ENCODE data around the gene COPG1. TPM values are rescaled to one million over a fixed set of nuclear protein-coding genes. Genes with fewer than 3 reads are reported as not detected.
A peak's percentile ranks its signal among the peaks of the same experiment; 100 is the strongest.

The COPG1 gene
- total RNA-seq, 1 experiment from 2014 or later = 132 TPM

GRCh38 chr3:129316248-129317013 lies 67.0 kb downstream of the COPG1 start (continued):
- TF ChIP-seq, protein P1, sequence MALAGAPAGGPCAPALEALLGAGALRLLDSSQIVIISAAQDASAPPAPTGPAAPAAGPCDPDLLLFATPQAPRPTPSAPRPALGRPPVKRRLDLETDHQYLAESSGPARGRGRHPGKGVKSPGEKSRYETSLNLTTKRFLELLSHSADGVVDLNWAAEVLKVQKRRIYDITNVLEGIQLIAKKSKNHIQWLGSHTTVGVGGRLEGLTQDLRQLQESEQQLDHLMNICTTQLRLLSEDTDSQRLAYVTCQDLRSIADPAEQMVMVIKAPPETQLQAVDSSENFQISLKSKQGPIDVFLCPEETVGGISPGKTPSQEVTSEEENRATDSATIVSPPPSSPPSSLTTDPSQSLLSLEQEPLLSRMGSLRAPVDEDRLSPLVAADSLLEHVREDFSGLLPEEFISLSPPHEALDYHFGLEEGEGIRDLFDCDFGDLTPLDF (CRISPR knock-in tag; IDR thresholded peaks at IDR 0.05) = 0 out of 2 replicates have a peak, but pooled peaks have one; percentile 34
- TF ChIP-seq IRF1 (CRISPR knock-in tag; IDR thresholded peaks at IDR 0.05) = no peak
- no peak for TF ChIP-seq CREM (CRISPR knock-in tag; IDR thresholded peaks at IDR 0.05)
- TF ChIP-seq, protein P2, sequence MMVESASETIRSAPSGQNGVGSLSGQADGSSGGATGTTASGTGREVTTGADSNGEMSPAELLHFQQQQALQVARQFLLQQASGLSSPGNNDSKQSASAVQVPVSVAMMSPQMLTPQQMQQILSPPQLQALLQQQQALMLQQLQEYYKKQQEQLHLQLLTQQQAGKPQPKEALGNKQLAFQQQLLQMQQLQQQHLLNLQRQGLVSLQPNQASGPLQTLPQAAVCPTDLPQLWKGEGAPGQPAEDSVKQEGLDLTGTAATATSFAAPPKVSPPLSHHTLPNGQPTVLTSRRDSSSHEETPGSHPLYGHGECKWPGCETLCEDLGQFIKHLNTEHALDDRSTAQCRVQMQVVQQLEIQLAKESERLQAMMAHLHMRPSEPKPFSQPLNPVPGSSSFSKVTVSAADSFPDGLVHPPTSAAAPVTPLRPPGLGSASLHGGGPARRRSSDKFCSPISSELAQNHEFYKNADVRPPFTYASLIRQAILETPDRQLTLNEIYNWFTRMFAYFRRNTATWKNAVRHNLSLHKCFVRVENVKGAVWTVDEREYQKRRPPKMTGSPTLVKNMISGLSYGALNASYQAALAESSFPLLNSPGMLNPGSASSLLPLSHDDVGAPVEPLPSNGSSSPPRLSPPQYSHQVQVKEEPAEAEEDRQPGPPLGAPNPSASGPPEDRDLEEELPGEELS (CRISPR knock-in tag; IDR thresholded peaks at IDR 0.05) = peak; percentile 86
- TF ChIP-seq TEAD1 (CRISPR knock-in tag; IDR thresholded peaks at IDR 0.05) = 0 out of 2 replicates have a peak, but pooled peaks have one; percentile 68
- TF ChIP-seq ZNF219 (CRISPR knock-in tag; IDR thresholded peaks at IDR 0.05; ENCODE audit: borderline replicate concordance) = no peak
- no peak for TF ChIP-seq ZNF263 (CRISPR knock-in tag; IDR thresholded peaks at IDR 0.05; ENCODE audit: low read depth)
- peak; percentile 49; the same call in 1 of the 2 replicates for TF ChIP-seq CBFB (CRISPR knock-in tag; IDR thresholded peaks at IDR 0.05; ENCODE audit: low read depth)
- peak; percentile 26; the same call in 1 of the 2 replicates for TF ChIP-seq TP53 (CRISPR knock-in tag; IDR thresholded peaks at IDR 0.05)
- 0 out of 2 replicates have a peak, but pooled peaks have one; percentile 59 for TF ChIP-seq CREB1 (CRISPR knock-in tag; IDR thresholded peaks at IDR 0.05)
- TF ChIP-seq FOXK1 (CRISPR knock-in tag; IDR thresholded peaks at IDR 0.05) = peak; percentile 100
- TF ChIP-seq ERG (CRISPR knock-in tag; IDR thresholded peaks at IDR 0.05) = no peak
- TF ChIP-seq CDX4 (CRISPR knock-in tag; IDR thresholded peaks at IDR 0.05; ENCODE audit: borderline replicate concordance) = no peak
- TF ChIP-seq ZNF138 (CRISPR knock-in tag; conservative IDR thresholded peaks at IDR 0.05) = no peak
- TF ChIP-seq ZNF671 (CRISPR knock-in tag; IDR thresholded peaks at IDR 0.05) = peak; percentile 76; the same call in 1 of the 2 replicates
- TF ChIP-seq IRF2 (CRISPR knock-in tag; IDR thresholded peaks at IDR 0.05; ENCODE audit: borderline replicate concordance, low read depth) = no peak
- peak; percentile 45; the same call in 1 of the 2 replicates for TF ChIP-seq MYBL2 (CRISPR knock-in tag; IDR thresholded peaks at IDR 0.05)
- TF ChIP-seq NR1H2 (CRISPR knock-in tag; IDR thresholded peaks at IDR 0.05) = 0 out of 2 replicates have a peak, but pooled peaks have one; percentile 73
- TF ChIP-seq PREB (CRISPR knock-in tag; IDR thresholded peaks at IDR 0.05; ENCODE audit: borderline replicate concordance) = no peak
- 0 out of 2 replicates have a peak, but pooled peaks have one; percentile 68 for TF ChIP-seq ZNF416 (CRISPR knock-in tag; IDR thresholded peaks at IDR 0.05)
- TF ChIP-seq ATF3 (CRISPR knock-in tag; conservative IDR thresholded peaks at IDR 0.05) = no peak
- TF ChIP-seq JAZF1 (CRISPR knock-in tag; IDR thresholded peaks at IDR 0.05) = no peak
- peak; percentile 59; the same call in 1 of the 2 replicates for TF ChIP-seq FOXP1 (CRISPR knock-in tag; IDR thresholded peaks at IDR 0.05; ENCODE audit: borderline replicate concordance)
- TF ChIP-seq OVOL2 (CRISPR knock-in tag; IDR thresholded peaks at IDR 0.05; ENCODE audit: borderline replicate concordance) = no peak; the same call in 1 of the 2 replicates
- TF ChIP-seq ZSCAN18 (CRISPR knock-in tag; IDR thresholded peaks at IDR 0.05) = no peak
- TF ChIP-seq, protein P3, sequence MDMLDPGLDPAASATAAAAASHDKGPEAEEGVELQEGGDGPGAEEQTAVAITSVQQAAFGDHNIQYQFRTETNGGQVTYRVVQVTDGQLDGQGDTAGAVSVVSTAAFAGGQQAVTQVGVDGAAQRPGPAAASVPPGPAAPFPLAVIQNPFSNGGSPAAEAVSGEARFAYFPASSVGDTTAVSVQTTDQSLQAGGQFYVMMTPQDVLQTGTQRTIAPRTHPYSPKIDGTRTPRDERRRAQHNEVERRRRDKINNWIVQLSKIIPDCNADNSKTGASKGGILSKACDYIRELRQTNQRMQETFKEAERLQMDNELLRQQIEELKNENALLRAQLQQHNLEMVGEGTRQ (CRISPR knock-in tag; IDR thresholded peaks at IDR 0.05) = peak; percentile 72
- TF ChIP-seq NFATC4 (CRISPR knock-in tag; IDR thresholded peaks at IDR 0.05) = peak; percentile 77; the same call in 1 of the 2 replicates
- TF ChIP-seq, protein P4, sequence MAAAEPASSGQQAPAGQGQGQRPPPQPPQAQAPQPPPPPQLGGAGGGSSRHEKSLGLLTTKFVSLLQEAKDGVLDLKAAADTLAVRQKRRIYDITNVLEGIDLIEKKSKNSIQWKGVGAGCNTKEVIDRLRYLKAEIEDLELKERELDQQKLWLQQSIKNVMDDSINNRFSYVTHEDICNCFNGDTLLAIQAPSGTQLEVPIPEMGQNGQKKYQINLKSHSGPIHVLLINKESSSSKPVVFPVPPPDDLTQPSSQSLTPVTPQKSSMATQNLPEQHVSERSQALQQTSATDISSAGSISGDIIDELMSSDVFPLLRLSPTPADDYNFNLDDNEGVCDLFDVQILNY (CRISPR knock-in tag; IDR thresholded peaks at IDR 0.05) = no peak
